HG03196 (cell line): ENCODE results near the gene PTPRD.

Experiments
- ATAC-seq: cut with Tn5 transposase; IDR thresholded peaks from one replicate; pipeline ENCODE4 v1.9.1; 2021; ENCODE audit not compliant: unreplicated experiment

PTPRD gene

GRCh38 chr9:8430945-8431344 is 2181.9 kb downstream of the PTPRD start:
- no peak for ATAC-seq

GRCh38 chr9:8429768-8430167 is 2183.0 kb downstream of the PTPRD start:
- peak; percentile 53 for ATAC-seq

DNA sequence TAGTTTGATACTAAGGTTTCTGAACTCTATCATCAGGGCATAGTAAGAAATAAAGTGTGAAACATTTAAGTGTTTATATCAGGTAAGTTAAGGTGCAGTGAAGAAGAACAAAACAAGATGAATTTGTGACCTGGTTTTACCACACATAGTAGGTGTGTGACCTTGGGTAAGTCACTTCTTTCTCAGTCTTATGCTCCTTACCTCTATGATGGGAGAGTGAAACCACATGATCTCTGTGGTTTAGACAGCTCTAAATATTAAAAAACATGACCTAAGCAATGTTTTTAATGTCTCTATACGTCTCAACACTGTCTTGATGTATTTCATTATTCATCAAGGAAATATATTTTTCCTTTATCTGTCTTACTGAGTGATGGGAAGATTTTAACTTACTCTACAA is 2183.6 kb downstream of the PTPRD start:
- peak; percentile 41 for ATAC-seq

GRCh38 chr9:8428389-8428788 is 2184.4 kb downstream of the PTPRD start:
- ATAC-seq, result no peak

GRCh38 chr9:8424786-8425410 is 2187.9 kb downstream of the PTPRD start:
- no peak for ATAC-seq

- ATAC-seq, result no peak
Measured at GRCh38 chr9:8420416-8420815, 2192.4 kb downstream of the PTPRD start.

DNA sequence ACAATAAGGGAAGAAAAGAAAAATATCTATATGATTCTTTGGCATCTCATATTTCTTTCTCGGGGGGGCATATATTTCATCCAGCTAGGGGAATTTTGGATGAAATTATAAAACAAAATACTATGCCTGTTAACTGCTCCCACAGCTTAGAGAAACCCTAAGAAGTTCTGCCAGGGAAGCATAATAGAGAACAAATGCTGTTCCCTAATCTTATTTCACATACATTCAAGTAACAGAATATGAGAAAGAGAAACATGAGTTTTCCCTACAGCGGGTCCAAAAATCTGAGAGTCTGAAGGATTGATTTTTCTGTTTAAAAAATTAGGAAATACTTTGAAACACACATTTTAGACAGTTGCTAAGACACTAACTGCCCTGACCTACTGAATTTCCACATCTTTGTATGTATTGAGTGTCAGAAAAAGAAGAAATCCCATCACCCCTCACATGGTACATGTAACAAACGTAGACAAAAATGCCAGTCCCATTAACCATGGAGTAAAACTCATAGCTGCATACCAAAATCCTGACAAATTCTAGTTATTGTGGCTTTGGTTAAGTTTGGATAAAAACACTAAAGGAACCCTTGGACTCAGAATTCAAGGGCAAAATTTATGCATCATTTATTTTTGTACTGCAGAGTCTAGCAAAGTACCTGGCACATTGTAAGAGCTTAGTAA is 2193.1 kb downstream of the PTPRD start:
- no peak for ATAC-seq

DNA sequence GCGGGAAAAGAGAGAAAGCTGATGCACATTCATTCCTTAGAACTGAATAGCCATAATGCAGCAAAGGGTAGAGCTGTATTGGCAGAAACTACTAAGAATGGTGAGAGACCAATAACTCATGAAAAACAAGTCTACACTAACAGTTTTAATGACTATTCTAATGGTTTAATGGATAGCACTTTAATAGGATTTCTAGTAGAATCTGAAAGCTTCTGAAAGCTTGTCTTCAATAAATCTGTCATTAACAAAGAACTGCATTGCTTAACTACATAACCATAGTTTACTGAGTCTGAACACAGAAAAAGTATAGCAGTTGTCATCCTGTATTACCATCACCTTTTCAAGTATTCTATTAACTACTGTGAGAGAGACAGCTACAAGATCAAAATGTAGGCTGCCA is 2195.5 kb downstream of the PTPRD start:
- ATAC-seq, result no peak

- no peak for ATAC-seq
Measured at GRCh38 chr9:8412327-8412726, 2200.5 kb downstream of the PTPRD start.

DNA sequence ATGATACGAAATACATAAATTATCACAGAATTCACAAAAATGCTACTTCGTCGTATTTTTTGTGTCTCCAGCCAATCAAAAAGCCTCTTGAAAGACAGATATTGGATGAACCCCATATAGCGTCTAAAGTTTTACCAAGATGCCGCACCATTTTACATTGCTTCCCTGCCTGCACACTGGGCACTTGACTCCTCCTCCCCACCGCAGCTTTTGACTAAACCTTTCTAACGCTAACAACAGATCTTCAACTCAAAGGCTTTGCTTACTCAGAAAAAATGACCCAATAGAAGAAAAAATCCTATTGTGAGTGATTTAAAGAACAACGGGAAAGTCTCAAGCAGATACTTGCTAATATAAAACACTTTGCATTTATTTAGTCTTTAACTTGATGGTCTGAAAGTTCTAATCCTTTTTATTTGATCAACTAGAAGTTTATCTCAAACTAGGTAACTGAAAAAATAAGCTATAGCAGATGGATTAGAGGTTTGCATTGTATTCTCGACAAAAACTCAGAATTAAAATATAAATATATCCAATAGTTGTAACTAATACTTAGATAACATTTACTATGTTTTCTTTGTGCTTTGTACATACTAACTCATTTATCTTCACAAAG is 2204.1 kb downstream of the PTPRD start:
- no peak for ATAC-seq

GRCh38 chr9:8401961-8402705 is 2210.7 kb downstream of the PTPRD start:
- no peak for ATAC-seq

- no peak for ATAC-seq
Measured at GRCh38 chr9:8400378-8400777, 2212.4 kb downstream of the PTPRD start.

DNA sequence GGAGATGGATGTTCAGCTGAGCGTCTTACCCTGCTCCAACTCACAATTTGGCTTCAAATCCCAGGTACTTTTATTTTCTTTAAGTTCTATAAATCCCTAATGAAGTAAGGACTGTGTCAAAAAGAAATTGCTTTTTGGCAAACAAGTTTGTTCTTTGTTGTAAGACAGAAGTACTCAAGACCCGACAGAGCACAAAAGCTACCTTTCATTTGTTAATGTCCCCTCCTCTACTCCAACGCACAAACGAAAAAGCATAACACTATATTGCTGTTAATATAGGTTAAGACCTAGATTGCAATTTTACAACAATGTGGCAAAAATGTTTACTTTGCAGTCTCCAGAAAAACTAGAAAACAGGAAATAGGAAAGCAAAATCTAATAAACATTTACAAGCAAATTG is 2217.8 kb downstream of the PTPRD start:
- ATAC-seq, result no peak

- no peak for ATAC-seq
Measured at GRCh38 chr9:8394341-8394740, 2218.5 kb downstream of the PTPRD start.

DNA sequence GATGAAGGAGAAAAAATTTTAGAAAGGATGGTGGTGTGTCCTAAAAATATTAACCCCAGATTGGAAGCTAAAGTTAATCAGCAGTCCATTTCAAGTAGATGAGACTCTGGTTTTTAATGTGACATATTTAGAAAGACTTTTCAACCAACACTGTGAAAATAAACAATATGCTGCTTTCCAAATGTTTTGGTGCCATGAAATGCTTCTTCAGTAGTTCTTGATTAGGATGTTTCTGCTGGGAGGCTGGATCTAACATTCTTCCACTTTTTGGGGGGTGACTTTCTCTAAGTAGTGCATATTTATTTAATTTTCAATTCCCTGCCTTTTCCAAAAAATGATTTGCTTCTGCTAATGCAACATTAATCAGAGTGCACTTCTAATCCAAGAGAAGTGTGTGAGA is 2219.9 kb downstream of the PTPRD start:
- no peak for ATAC-seq

DNA sequence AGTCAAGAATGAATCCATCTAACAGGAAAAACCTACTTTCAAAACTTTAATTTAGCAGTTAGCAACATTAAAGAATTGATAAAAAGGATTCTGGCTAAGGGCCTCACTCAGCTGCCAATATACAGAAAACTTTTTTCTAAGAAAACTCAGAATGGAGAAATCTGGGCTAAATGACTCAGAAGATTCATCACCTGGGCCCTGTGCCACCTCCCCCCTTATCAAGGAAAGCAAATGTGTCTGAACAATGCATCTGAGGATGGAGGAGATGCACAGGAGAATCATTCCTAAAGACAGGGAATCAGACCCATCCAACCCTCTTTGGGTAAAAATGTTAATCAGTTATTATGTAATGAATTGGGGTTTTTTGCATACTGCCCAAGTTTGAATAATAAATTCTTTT is 2221.2 kb downstream of the PTPRD start:
- no peak for ATAC-seq

GRCh38 chr9:8391132-8391531 is 2221.7 kb downstream of the PTPRD start:
- ATAC-seq, result no peak

DNA sequence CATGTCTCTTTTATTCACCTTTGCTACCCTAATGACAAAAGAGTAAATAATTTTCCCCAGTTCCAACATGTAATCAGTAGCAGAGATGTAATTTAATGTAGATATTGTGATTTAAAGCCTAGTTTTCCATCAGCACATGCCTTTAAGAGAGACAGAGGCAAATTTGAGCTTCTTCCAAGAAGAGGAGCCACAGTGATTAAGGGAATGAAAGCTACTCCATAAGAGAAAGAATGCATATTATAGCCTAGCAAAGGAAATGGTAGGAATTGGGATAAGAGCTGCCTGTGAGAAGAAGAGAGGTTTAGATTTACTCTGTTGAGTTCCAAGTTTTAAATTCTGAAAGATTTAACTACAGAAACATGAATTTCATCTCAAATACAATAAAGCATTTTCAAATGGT is 2222.2 kb downstream of the PTPRD start:
- ATAC-seq, result no peak

DNA sequence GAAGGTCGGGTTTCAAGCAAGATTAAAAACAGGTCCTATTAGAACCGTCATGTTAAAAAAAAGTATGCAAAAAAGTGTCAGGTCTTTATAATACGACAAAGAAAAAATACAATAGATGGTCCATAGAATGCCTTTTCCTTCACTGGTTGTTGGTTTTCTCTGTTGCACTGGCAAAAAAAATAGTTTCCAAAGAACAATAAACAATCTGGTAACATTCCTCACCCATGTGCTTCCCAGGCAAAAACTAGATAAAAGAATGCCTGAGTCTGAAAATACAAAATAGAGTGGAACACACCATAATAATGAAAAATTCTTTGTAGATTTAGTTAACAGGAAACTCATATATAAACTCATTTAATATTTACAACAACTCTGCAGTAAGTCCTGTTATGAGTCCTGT is 2223.3 kb downstream of the PTPRD start:
- ATAC-seq, result no peak

DNA sequence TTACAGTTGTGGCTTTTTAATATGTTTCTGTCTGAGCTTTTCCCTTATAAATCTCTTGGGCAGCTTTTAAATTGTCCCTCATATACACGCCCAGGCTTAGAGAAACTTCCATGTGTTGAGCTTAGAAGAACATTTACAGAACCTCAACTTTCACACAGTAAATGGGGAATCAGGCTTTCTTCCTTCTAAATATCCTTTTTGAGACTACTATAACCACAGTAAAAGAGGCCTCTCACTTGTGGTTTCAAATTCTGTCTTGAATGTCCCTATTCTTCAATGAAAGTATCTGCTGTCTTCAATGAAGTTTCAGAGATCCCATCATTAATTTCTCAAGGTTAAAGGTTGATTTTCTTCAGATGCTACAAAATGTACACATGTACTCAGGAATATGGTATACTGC is 2224.7 kb downstream of the PTPRD start:
- ATAC-seq, result no peak

DNA sequence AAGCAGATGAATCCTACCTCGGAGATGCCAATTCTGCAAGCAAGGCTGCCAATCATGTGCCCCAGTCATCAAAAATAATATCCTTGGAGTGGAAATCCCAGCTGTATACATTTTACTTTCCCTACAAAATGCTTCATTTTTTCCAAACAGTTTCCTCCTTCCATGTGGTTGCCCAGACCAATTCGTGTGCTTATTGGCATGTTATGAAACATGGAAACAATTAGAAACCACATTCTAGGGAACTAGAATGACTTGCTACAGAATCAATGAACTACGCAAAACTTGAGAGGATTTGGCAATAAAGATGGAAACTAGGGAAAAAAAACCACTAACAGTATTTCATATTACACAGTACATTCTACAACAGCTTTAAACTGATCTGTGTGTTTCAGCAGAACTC is 2228.7 kb downstream of the PTPRD start:
- ATAC-seq, result no peak
